ENCODE results near the gene USP34.

GRCh38 chr2:61145990-61146389 lies 324.9 kb downstream of the USP34 start:
- no peak for TF ChIP-seq CTCF (conservative IDR thresholded peaks at IDR 0.05; ENCODE audit: low read depth, low read length)
- no peak for TF ChIP-seq POLR2A (IDR thresholded peaks at IDR 0.05; ENCODE audit: low read depth, low read length)
- TF ChIP-seq MAFK (IDR thresholded peaks at IDR 0.05; ENCODE audit: low read depth, low read length), result no peak
- TF ChIP-seq SMC3 (IDR thresholded peaks at IDR 0.05; ENCODE audit: low read depth, low read length), result no peak
- no peak for TF ChIP-seq RCOR1 (IDR thresholded peaks at IDR 0.05; ENCODE audit: insufficient replicate concordance, low read length)
- TF ChIP-seq FOS (IDR thresholded peaks at IDR 0.05; ENCODE audit: low read depth, low read length), result no peak
- no peak for TF ChIP-seq MXI1 (IDR thresholded peaks at IDR 0.05; ENCODE audit: borderline replicate concordance, low read depth, low read length)
- TF ChIP-seq, protein P1, sequence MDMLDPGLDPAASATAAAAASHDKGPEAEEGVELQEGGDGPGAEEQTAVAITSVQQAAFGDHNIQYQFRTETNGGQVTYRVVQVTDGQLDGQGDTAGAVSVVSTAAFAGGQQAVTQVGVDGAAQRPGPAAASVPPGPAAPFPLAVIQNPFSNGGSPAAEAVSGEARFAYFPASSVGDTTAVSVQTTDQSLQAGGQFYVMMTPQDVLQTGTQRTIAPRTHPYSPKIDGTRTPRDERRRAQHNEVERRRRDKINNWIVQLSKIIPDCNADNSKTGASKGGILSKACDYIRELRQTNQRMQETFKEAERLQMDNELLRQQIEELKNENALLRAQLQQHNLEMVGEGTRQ (IDR thresholded peaks at IDR 0.05; ENCODE audit: low read depth, low read length), result no peak
- TF ChIP-seq RFX5 (IDR thresholded peaks at IDR 0.05; ENCODE audit: low read depth, low read length), result no peak
- TF ChIP-seq NFE2L2 (IDR thresholded peaks at IDR 0.05; ENCODE audit: low read depth, low read length), result no peak

Measured in IMR-90 (cell line).